ENCODE results near the gene RNASEH2A.

DNA sequence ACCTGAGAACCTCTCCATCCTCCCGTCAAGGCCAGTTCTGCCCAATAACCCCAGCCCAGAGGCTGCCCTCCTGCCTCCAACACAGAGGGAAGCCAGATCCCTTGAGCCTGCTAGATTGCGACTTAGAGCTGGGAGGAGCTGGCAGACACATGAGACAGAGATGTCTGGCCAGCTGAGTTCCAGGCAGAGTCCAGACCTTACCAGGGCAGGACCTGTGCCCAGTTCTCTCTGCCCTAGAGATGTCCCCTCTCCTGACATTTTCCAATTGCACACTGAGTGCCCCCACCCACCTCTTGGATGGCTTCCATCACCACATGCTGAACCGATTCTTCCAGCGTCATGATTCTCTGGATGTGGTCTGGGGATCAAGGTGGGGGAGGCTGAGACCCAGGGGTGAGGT, 34.1 kb upstream of the RNASEH2A start:
- TF ChIP-seq, protein P1, sequence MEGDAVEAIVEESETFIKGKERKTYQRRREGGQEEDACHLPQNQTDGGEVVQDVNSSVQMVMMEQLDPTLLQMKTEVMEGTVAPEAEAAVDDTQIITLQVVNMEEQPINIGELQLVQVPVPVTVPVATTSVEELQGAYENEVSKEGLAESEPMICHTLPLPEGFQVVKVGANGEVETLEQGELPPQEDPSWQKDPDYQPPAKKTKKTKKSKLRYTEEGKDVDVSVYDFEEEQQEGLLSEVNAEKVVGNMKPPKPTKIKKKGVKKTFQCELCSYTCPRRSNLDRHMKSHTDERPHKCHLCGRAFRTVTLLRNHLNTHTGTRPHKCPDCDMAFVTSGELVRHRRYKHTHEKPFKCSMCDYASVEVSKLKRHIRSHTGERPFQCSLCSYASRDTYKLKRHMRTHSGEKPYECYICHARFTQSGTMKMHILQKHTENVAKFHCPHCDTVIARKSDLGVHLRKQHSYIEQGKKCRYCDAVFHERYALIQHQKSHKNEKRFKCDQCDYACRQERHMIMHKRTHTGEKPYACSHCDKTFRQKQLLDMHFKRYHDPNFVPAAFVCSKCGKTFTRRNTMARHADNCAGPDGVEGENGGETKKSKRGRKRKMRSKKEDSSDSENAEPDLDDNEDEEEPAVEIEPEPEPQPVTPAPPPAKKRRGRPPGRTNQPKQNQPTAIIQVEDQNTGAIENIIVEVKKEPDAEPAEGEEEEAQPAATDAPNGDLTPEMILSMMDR (IDR thresholded peaks at IDR 0.05) = no peak
- no peak for TF ChIP-seq POLR2A (IDR thresholded peaks at IDR 0.05)
- no peak for TF ChIP-seq POLR2AphosphoS5 (IDR thresholded peaks at IDR 0.05)
